GM23338 (cell line): ENCODE data around the gene NFATC1. TPM values are rescaled to one million over a fixed set of nuclear protein-coding genes. Genes with fewer than 3 reads are reported as not detected.

Experiments used
- ATAC-seq: fragments of 200-7000 bp; cut with Tn5 transposase; 3 replicates; pipeline ENCODE4 v1.9.1; 2020
- DNase-seq: peaks from one replicate; pipeline ENCODE4 v3.0.0-alpha.2; 2015; ENCODE audit warnings: low spot score
- H2AFZ ChIP-seq: fragments of 200-600 bp; sonication (generic); 2 replicates; pipeline ENCODE4 v1.8.0; 2016; ENCODE audit warnings: antibody characterized with exemption, mild to moderate bottlenecking, moderate library complexity
- H3F3A ChIP-seq: fragments of 200-600 bp; sonication (generic); replicated peaks from 2 replicates; pipeline ENCODE4 v1.8.0; 2017; ENCODE audit warnings: antibody characterized with exemption, mixed run types, low read depth
- H3K27ac ChIP-seq: fragments of 200-600 bp; sonication (generic); 2 replicates; pipeline ENCODE4 v1.6.1; 2016; ENCODE audit warnings: low read depth
- H3K27me3 ChIP-seq: fragments of 200-600 bp; sonication (generic); 2 replicates; pipeline ENCODE4 v1.8.0; 2016; ENCODE audit warnings: mild to moderate bottlenecking, mixed run types, moderate library complexity; ENCODE audit not compliant: insufficient read depth
- H3K36me3 ChIP-seq: fragments of 200-600 bp; sonication (generic); 2 replicates; pipeline ENCODE4 v1.8.0; 2016; ENCODE audit warnings: mild to moderate bottlenecking; ENCODE audit not compliant: insufficient read depth
- H3K4me1 ChIP-seq: fragments of 200-600 bp; sonication (generic); 2 replicates; pipeline ENCODE4 v1.8.0; 2016; ENCODE audit warnings: mild to moderate bottlenecking, moderate library complexity; ENCODE audit not compliant: insufficient read depth
- H3K4me2 ChIP-seq: fragments of 200-600 bp; sonication (generic); 2 replicates; pipeline ENCODE4 v1.7.1; 2017; ENCODE audit warnings: mixed run types
- H3K4me3 ChIP-seq: fragments of 200-600 bp; sonication (generic); 2 replicates; pipeline ENCODE4 v1.6.1; 2016; ENCODE audit warnings: mixed run types
- H3K79me2 ChIP-seq: fragments of 200-600 bp; sonication (generic); replicated peaks from 2 replicates; pipeline ENCODE4 v1.8.0; 2017; ENCODE audit warnings: mild to moderate bottlenecking; ENCODE audit not compliant: insufficient read depth
- H3K9me2 ChIP-seq: fragments of 200-600 bp; sonication (generic); 2 replicates; pipeline ENCODE4 v1.8.0; 2017; ENCODE audit not compliant: insufficient read depth
- H4K20me1 ChIP-seq: fragments of 200-600 bp; sonication (generic); replicated peaks from 2 replicates; pipeline ENCODE4 v1.8.0; 2017; ENCODE audit warnings: mild to moderate bottlenecking; ENCODE audit not compliant: insufficient read depth
- H3K27ac Mint-ChIP-seq: 2 replicates; pipeline ENCODE4 v1.8.0; 2020; ENCODE audit warnings: inconsistent platforms, mild to moderate bottlenecking, moderate library complexity, mixed read lengths
- H3K27me3 Mint-ChIP-seq: 3 replicates; pipeline ENCODE4 v1.8.0; 2022; ENCODE audit warnings: low read depth, mild to moderate bottlenecking, moderate library complexity, mixed read lengths, inconsistent platforms; ENCODE audit not compliant: insufficient read depth, poor library complexity
- H3K36me3 Mint-ChIP-seq: 3 replicates; pipeline ENCODE4 v1.8.0; 2021; ENCODE audit warnings: low read depth, mild to moderate bottlenecking, inconsistent platforms, moderate library complexity, mixed read lengths
- H3K4me1 Mint-ChIP-seq: 3 replicates; pipeline ENCODE4 v1.8.0; 2020; ENCODE audit warnings: mild to moderate bottlenecking, inconsistent platforms, mixed read lengths
- H3K4me3 Mint-ChIP-seq: 3 replicates; pipeline ENCODE4 v1.8.0; 2021; ENCODE audit warnings: moderate library complexity, mild to moderate bottlenecking, inconsistent platforms, mixed read lengths
- H3K9me3 Mint-ChIP-seq: 3 replicates; pipeline ENCODE4 v1.8.0; 2020; ENCODE audit warnings: moderate library complexity, mild to moderate bottlenecking, inconsistent platforms, mixed read lengths
- CREB1 ChIP-seq: fragments of 250-450 bp; sonication (Bioruptor Pico); IDR thresholded peaks from 2 replicates; pipeline ENCODE4 v1.5.0; 2020; ENCODE audit warnings: low read depth, mild to moderate bottlenecking, moderate library complexity
- EZH2 ChIP-seq: fragments of 200-600 bp; sonication (generic); IDR thresholded peaks from one replicate; pipeline ENCODE4 v1.8.0; 2017; ENCODE audit warnings: antibody characterized with exemption, mild to moderate bottlenecking, low read depth; ENCODE audit not compliant: unreplicated experiment
- EZH2phosphoT487 ChIP-seq: fragments of 200-600 bp; sonication (generic); IDR thresholded peaks from one replicate; pipeline ENCODE4 v1.8.1; 2018; ENCODE audit warnings: antibody characterized with exemption; ENCODE audit not compliant: unreplicated experiment
- JUNB ChIP-seq: IDR thresholded peaks from one replicate; pipeline ENCODE4 v1.6.1; 2016; ENCODE audit warnings: antibody characterized with exemption; ENCODE audit not compliant: unreplicated experiment
- NANOG ChIP-seq: IDR thresholded peaks from 2 replicates; pipeline ENCODE4 v1.6.1; 2016; ENCODE audit warnings: antibody characterized with exemption, borderline replicate concordance
- POLR2AphosphoS5 ChIP-seq: IDR thresholded peaks from 2 replicates; pipeline ENCODE4 v1.6.1; 2016; ENCODE audit warnings: antibody characterized with exemption, low read depth
- STAT1 ChIP-seq: IDR thresholded peaks from one replicate; pipeline ENCODE4 v1.6.1; 2016; ENCODE audit warnings: antibody characterized with exemption; ENCODE audit not compliant: unreplicated experiment
- ZNF114 ChIP-seq: fragments of 250-450 bp; sonication (Bioruptor Pico); IDR thresholded peaks from 2 replicates; pipeline ENCODE4 v1.5.0; 2020; ENCODE audit warnings: mild to moderate bottlenecking, moderate library complexity
- ZNF331 ChIP-seq: fragments of 250-450 bp; sonication (Bioruptor Pico); IDR thresholded peaks from 2 replicates; pipeline ENCODE4 v1.5.0; 2020; ENCODE audit warnings: low read depth, mild to moderate bottlenecking, moderate library complexity
- polyA plus RNA-seq: library from polyadenylated mRNA; unstranded; fragments of >200 nt; fragmentation: Nextera tagmentation; extraction: Ambion mirVana; gene quantifications from 2 replicates; pipeline ENCODE4 v1.2.1, GENCODE V29; 2016
- total RNA-seq: library from RNA; depleted of rRNA; stranded (reverse); fragments of >200 nt; shearing (Covaris generic); gene quantifications from 2 replicates; pipeline ENCODE4 v1.2.3, GENCODE V29; 2014
- TF ChIP-seq, protein P1 (sequence below), 2 experiments: fragments of 200-600 bp in 1 of 2; sonication (generic) in 1 of 2; conservative IDR thresholded peaks; 2 replicates each; pipeline versions ENCODE4 v1.5.1 to v1.6.1; 2016 to 2017; ENCODE audit warnings: antibody characterized with exemption in 2 of 2, low read depth in 2 of 2, mild to moderate bottlenecking in 2 of 2, moderate library complexity in 1 of 2
- TF ChIP-seq, protein P2 (sequence below): IDR thresholded peaks from one replicate; pipeline ENCODE4 v1.6.1; 2018; ENCODE audit warnings: antibody characterized with exemption; ENCODE audit not compliant: unreplicated experiment
- TF ChIP-seq, protein P3 (sequence below): IDR thresholded peaks from 2 replicates; pipeline ENCODE4 v1.6.1; 2016; ENCODE audit warnings: antibody characterized with exemption
- TF ChIP-seq, protein P4 (sequence below): fragments of 250-450 bp; sonication (Bioruptor Pico); IDR thresholded peaks from 2 replicates; pipeline ENCODE4 v1.5.0; 2020; ENCODE audit warnings: mild to moderate bottlenecking, moderate library complexity

NFATC1 gene
- total and polyA plus RNA-seq, 2 experiments from 2014 or later, result 3.9 to 6.4 TPM

DNA sequence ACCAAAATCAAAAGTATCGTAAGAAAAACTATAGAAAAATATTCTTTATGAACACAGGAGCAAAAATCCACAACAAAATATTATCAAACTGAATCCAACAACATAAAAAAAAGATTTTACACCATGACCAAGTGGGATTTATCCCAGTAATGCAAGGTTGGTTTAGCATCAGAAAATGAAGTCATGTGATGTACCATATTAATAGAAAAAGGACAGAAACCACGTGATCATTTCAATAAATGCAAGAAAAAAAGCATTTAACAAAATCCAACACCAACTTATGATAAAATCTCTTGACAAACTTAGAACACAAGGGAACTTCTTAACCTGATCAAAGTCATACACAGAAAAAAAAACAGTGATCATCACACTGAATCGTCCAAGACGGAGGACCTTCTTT lies 105.3 kb downstream of the NFATC1 start:
- no peak overlapping the region for H3K27ac ChIP-seq
- Mint-ChIP-seq H3K9me3 (peaks cover 34% of the 10 kb centered on the region), H3K4me3 (no peak overlapping the region), H3K27me3 (peaks cover 13% of the 10 kb centered on the region), H3K4me1 (no peaks in the 10 kb centered on the region), H3K36me3 (peaks cover 8% of the 10 kb centered on the region; the same call in 2 of the 3 replicates), H3K27ac (no peak overlapping the region)
- no peak overlapping the region for H3K4me2 ChIP-seq
- no peaks in the 10 kb centered on the region for H3K4me1 ChIP-seq
- no peaks in the 10 kb centered on the region for H3K27me3 ChIP-seq
- DNase-seq (no peak), ATAC-seq (no peak)
- 0 out of 2 replicates have a peak, but pooled peaks cover 6% of the 10 kb centered on the region for H3K36me3 ChIP-seq
- H4K20me1 ChIP-seq, result no peaks in the 10 kb centered on the region
- H3F3A ChIP-seq, result no peaks in the 10 kb centered on the region
- no peaks in the 10 kb centered on the region for H3K79me2 ChIP-seq
- H3K9me2 ChIP-seq, result 0 out of 2 replicates have a peak, but pooled peaks cover 3% of the 10 kb centered on the region
- no peak overlapping the region for H2AFZ ChIP-seq
- no peak overlapping the region for H3K4me3 ChIP-seq
- TF ChIP-seq, protein P1, sequence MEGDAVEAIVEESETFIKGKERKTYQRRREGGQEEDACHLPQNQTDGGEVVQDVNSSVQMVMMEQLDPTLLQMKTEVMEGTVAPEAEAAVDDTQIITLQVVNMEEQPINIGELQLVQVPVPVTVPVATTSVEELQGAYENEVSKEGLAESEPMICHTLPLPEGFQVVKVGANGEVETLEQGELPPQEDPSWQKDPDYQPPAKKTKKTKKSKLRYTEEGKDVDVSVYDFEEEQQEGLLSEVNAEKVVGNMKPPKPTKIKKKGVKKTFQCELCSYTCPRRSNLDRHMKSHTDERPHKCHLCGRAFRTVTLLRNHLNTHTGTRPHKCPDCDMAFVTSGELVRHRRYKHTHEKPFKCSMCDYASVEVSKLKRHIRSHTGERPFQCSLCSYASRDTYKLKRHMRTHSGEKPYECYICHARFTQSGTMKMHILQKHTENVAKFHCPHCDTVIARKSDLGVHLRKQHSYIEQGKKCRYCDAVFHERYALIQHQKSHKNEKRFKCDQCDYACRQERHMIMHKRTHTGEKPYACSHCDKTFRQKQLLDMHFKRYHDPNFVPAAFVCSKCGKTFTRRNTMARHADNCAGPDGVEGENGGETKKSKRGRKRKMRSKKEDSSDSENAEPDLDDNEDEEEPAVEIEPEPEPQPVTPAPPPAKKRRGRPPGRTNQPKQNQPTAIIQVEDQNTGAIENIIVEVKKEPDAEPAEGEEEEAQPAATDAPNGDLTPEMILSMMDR (conservative IDR thresholded peaks at IDR 0.05; ENCODE audit: low read depth in 2 of 2), result no peak
- TF ChIP-seq STAT1 (no peak), POLR2AphosphoS5 (no peak), EZH2 (no peak), ZNF331 (CRISPR knock-in tag) (no peak), EZH2phosphoT487 (no peak), JUNB (no peak), ZNF114 (no peak), NANOG (no peak), CREB1 (CRISPR knock-in tag) (no peak)
- TF ChIP-seq, protein P2, sequence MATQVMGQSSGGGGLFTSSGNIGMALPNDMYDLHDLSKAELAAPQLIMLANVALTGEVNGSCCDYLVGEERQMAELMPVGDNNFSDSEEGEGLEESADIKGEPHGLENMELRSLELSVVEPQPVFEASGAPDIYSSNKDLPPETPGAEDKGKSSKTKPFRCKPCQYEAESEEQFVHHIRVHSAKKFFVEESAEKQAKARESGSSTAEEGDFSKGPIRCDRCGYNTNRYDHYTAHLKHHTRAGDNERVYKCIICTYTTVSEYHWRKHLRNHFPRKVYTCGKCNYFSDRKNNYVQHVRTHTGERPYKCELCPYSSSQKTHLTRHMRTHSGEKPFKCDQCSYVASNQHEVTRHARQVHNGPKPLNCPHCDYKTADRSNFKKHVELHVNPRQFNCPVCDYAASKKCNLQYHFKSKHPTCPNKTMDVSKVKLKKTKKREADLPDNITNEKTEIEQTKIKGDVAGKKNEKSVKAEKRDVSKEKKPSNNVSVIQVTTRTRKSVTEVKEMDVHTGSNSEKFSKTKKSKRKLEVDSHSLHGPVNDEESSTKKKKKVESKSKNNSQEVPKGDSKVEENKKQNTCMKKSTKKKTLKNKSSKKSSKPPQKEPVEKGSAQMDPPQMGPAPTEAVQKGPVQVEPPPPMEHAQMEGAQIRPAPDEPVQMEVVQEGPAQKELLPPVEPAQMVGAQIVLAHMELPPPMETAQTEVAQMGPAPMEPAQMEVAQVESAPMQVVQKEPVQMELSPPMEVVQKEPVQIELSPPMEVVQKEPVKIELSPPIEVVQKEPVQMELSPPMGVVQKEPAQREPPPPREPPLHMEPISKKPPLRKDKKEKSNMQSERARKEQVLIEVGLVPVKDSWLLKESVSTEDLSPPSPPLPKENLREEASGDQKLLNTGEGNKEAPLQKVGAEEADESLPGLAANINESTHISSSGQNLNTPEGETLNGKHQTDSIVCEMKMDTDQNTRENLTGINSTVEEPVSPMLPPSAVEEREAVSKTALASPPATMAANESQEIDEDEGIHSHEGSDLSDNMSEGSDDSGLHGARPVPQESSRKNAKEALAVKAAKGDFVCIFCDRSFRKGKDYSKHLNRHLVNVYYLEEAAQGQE, result no peak
- TF ChIP-seq, protein P3, sequence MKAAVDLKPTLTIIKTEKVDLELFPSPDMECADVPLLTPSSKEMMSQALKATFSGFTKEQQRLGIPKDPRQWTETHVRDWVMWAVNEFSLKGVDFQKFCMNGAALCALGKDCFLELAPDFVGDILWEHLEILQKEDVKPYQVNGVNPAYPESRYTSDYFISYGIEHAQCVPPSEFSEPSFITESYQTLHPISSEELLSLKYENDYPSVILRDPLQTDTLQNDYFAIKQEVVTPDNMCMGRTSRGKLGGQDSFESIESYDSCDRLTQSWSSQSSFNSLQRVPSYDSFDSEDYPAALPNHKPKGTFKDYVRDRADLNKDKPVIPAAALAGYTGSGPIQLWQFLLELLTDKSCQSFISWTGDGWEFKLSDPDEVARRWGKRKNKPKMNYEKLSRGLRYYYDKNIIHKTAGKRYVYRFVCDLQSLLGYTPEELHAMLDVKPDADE, result no peak
- TF ChIP-seq, protein P4, sequence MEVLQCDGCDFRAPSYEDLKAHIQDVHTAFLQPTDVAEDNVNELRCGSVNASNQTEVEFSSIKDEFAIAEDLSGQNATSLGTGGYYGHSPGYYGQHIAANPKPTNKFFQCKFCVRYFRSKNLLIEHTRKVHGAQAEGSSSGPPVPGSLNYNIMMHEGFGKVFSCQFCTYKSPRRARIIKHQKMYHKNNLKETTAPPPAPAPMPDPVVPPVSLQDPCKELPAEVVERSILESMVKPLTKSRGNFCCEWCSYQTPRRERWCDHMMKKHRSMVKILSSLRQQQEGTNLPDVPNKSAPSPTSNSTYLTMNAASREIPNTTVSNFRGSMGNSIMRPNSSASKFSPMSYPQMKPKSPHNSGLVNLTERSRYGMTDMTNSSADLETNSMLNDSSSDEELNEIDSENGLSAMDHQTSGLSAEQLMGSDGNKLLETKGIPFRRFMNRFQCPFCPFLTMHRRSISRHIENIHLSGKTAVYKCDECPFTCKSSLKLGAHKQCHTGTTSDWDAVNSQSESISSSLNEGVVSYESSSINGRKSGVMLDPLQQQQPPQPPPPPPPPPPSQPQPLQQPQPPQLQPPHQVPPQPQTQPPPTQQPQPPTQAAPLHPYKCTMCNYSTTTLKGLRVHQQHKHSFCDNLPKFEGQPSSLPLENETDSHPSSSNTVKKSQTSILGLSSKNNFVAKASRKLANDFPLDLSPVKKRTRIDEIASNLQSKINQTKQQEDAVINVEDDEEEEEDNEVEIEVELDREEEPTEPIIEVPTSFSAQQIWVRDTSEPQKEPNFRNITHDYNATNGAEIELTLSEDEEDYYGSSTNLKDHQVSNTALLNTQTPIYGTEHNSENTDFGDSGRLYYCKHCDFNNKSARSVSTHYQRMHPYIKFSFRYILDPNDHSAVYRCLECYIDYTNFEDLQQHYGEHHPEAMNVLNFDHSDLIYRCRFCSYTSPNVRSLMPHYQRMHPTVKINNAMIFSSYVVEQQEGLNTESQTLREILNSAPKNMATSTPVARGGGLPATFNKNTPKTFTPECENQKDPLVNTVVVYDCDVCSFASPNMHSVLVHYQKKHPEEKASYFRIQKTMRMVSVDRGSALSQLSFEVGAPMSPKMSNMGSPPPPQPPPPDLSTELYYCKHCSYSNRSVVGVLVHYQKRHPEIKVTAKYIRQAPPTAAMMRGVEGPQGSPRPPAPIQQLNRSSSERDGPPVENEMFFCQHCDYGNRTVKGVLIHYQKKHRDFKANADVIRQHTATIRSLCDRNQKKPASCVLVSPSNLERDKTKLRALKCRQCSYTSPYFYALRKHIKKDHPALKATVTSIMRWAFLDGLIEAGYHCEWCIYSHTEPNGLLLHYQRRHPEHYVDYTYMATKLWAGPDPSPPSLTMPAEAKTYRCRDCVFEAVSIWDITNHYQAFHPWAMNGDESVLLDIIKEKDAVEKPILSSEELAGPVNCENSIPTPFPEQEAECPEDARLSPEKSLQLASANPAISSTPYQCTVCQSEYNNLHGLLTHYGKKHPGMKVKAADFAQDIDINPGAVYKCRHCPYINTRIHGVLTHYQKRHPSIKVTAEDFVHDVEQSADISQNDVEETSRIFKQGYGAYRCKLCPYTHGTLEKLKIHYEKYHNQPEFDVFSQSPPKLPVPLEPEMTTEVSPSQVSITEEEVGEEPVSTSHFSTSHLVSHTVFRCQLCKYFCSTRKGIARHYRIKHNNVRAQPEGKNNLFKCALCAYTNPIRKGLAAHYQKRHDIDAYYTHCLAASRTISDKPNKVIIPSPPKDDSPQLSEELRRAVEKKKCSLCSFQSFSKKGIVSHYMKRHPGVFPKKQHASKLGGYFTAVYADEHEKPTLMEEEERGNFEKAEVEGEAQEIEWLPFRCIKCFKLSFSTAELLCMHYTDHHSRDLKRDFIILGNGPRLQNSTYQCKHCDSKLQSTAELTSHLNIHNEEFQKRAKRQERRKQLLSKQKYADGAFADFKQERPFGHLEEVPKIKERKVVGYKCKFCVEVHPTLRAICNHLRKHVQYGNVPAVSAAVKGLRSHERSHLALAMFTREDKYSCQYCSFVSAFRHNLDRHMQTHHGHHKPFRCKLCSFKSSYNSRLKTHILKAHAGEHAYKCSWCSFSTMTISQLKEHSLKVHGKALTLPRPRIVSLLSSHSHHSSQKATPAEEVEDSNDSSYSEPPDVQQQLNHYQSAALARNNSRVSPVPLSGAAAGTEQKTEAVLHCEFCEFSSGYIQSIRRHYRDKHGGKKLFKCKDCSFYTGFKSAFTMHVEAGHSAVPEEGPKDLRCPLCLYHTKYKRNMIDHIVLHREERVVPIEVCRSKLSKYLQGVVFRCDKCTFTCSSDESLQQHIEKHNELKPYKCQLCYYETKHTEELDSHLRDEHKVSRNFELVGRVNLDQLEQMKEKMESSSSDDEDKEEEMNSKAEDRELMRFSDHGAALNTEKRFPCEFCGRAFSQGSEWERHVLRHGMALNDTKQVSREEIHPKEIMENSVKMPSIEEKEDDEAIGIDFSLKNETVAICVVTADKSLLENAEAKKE (CRISPR knock-in tag), result no peak
